Measurements from ENCODE around the gene TKTL1. TPM values are rescaled to one million over a fixed set of nuclear protein-coding genes. Genes with fewer than 3 reads are reported as not detected.

TKTL1 gene
- total and polyA plus RNA-seq, 2 donors, result 0.43 to 1.3 TPM

DNA sequence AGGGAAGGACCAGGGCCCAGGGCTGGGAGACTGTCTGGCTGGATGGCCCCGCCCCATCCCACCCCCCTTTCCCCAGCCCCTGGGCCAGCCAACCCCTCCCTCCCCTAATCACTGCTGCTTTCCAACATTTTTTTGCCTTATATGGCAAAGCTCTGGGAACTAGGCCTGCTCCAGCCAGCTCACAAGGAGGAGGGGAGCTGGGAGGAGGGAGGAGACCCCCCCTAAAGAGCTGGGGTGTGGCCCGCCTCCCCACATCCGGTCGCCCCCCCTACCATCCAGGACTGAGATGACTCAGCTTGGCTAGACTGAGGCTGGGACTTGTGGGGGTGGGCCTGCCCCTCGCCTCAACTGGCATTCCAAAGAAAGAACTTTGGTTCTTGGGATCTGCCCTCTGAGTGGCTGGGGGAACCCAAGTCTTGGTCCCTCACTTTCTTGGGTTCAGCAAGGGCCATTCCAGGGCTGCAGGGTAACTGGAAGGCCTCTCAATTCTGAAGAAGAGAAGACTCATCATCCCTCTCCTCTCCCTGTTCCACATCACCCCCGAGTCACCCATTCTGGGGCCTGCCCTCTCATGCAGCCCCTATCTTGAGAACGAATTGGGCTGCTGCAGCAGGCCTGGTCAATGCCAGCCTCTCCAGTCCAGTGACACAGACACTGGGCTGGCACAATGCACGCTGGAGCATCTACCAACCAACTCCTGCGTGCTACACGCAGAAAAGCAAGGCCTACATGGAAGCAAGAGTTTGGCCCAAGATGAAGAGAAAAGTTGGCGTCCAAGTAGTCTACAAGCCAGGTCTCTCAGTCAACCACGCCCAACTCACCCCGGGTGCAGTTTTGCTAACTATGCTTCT, 74.1 kb downstream of the TKTL1 start:
- WGBS, result 15% methylated on average over 13 of the region's 13 CpGs
- Histone ChIP-seq H3K4me1 (ENCODE audit: control insufficient read depth in 2 of 2, insufficient read depth in 2 of 2, low read length in 2 of 2) (peaks cover 8 to 47% of the 10 kb centered on the region in 2 donors), H3K27me3 (ENCODE audit: control insufficient read depth in 2 of 2, insufficient read depth in 1 of 2, low read length in 1 of 2) (peaks cover 14 to 32% of the 10 kb centered on the region in 2 donors), H3K36me3 (ENCODE audit: control insufficient read depth in 2 of 2, insufficient read depth in 2 of 2, low read length in 1 of 2) (peaks cover 30 to 32% of the 10 kb centered on the region in 2 donors), H3K27ac (ENCODE audit: low read depth in 1 of 2, low read length in 1 of 2) (peak overlapping the region; percentile 80 to 84), H3K4me3 (ENCODE audit: low read length in 2 of 2) (peak overlapping the region; percentile 63 to 65), H3K9me3 (ENCODE audit: control insufficient read depth in 2 of 2, insufficient read depth in 1 of 2, low read length in 1 of 2) (peaks cover 0 to 38% of the 10 kb centered on the region in 2 donors)
- DNase-seq (ENCODE audit: low read depth in 6 of 9, low spot score in 9 of 9), result peak in 4 of 9 donors; percentile 49 to 71 (median 54)

GRCh38 chrX:154370300-154371016, 74.9 kb downstream of the TKTL1 start:
- under 1% methylated on average over 63 of the region's 63 CpGs for WGBS
- Histone ChIP-seq H3K27ac (ENCODE audit: low read depth in 1 of 2, low read length in 1 of 2) (peak overlapping the region; percentile 74 to 77), H3K4me1 (ENCODE audit: control insufficient read depth in 2 of 2, insufficient read depth in 2 of 2, low read length in 2 of 2) (peaks cover 8 to 47% of the 10 kb centered on the region in 2 donors), H3K27me3 (ENCODE audit: control insufficient read depth in 2 of 2, insufficient read depth in 1 of 2, low read length in 1 of 2) (peaks cover 18 to 40% of the 10 kb centered on the region in 2 donors), H3K4me3 (ENCODE audit: low read length in 2 of 2) (peak overlapping the region; percentile 63 to 65), H3K36me3 (ENCODE audit: control insufficient read depth in 2 of 2, insufficient read depth in 2 of 2, low read length in 1 of 2) (peaks cover 22 to 25% of the 10 kb centered on the region in 2 donors), H3K9me3 (ENCODE audit: control insufficient read depth in 2 of 2, insufficient read depth in 1 of 2, low read length in 1 of 2) (peaks cover 0 to 34% of the 10 kb centered on the region in 2 donors)
- peak in 1 of 9 donors; percentile 37 for DNase-seq (ENCODE audit: low read depth in 6 of 9, low spot score in 9 of 9)

DNA sequence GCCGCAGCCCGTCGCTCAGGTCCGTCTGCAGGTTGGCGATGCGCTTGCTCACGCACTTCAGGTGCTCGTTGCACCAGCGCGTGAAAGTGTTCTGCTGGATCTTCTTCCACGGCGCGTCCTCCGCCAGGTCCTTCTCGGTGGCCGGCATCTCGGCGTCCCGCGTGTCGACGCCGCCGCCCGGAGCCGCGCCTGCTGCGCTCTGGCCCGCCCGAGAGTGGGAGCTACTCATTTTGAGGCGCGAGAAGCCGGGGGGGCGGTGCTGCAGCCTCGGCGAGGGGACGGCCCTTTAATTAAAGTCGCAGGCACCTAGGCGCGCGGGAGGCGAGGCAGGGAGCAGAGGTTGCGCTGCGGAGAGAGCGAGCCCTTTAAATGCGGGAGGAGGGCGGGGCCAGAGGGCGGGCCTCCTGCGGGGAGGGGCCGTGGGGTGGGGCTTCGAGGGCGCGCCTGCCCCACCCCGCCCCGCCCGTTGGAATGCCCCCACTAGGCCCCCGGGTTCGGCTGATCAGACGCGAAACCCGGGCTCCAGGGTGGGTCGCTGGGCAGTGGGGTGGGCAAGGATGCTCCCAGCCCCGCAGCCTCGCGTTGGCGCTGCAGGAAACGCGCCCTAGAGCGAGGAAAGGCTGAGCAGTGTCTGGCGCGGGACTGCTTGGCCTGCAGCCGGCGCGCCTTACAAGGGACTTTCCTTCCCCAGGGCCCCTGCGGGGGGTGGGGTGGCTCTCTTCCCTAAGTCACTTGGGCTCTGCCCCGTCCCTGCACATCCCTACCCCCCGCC, 75.6 kb downstream of the TKTL1 start:
- Histone ChIP-seq H3K27me3 (ENCODE audit: control insufficient read depth in 2 of 2, insufficient read depth in 1 of 2, low read length in 1 of 2) (peaks cover 18 to 42% of the 10 kb centered on the region in 2 donors), H3K4me3 (ENCODE audit: low read length in 2 of 2) (peak overlapping the region; percentile 63 to 65), H3K27ac (ENCODE audit: low read depth in 1 of 2, low read length in 1 of 2) (peak overlapping the region; percentile 42 to 53), H3K36me3 (ENCODE audit: control insufficient read depth in 2 of 2, insufficient read depth in 2 of 2, low read length in 1 of 2) (peaks cover 15 to 19% of the 10 kb centered on the region in 2 donors), H3K9me3 (ENCODE audit: control insufficient read depth in 2 of 2, insufficient read depth in 1 of 2, low read length in 1 of 2) (peaks cover 0 to 34% of the 10 kb centered on the region in 2 donors), H3K4me1 (ENCODE audit: control insufficient read depth in 2 of 2, insufficient read depth in 2 of 2, low read length in 2 of 2) (peaks cover 8 to 47% of the 10 kb centered on the region in 2 donors)
- peak in 8 of 9 donors; percentile 59 to 94 (median 84) for DNase-seq (ENCODE audit: low read depth in 6 of 9, low spot score in 9 of 9)
- under 1% methylated on average over 77 of the region's 77 CpGs for WGBS

DNA sequence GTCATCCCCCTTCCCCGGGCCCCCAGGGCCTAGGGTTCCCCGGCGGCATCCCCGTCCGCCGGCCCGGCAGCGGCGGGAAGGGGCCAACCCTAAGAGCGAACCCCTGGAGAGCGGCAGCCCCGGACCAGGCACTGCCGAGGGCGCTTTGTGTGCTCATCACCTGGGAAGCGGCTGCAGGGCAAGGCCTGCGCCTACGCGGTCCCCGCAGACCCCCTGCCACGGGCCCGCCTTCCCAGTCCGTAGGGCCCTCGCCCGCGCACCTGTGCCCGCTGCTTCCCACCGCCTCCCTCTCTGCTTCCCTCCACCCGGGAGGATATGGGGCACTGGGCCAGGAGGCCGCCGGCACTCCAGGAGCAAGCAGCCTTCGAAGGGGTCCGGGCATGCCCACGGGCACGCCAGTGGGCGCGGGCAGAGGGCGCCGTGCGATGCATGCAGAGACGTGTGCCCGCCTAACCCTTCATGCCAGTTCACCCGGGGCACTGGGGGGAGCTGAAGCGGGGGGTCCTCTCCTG, 76.2 kb downstream of the TKTL1 start:
- peaks cover 0 to 34% of the 10 kb centered on the region in 2 donors for H3K9me3 ChIP-seq (ENCODE audit: control insufficient read depth in 2 of 2, insufficient read depth in 1 of 2, low read length in 1 of 2)
- WGBS, result 12% methylated on average over 43 of the region's 43 CpGs
- peaks cover 8 to 13% of the 10 kb centered on the region in 2 donors for H3K36me3 ChIP-seq (ENCODE audit: control insufficient read depth in 2 of 2, insufficient read depth in 2 of 2, low read length in 1 of 2)
- peaks cover 18 to 44% of the 10 kb centered on the region in 2 donors for H3K27me3 ChIP-seq (ENCODE audit: control insufficient read depth in 2 of 2, insufficient read depth in 1 of 2, low read length in 1 of 2)
- peaks cover 8 to 48% of the 10 kb centered on the region in 2 donors for H3K4me1 ChIP-seq (ENCODE audit: control insufficient read depth in 2 of 2, insufficient read depth in 2 of 2, low read length in 2 of 2)
- peak overlapping the region; percentile 18 to 26 for H3K27ac ChIP-seq (ENCODE audit: low read depth in 1 of 2, low read length in 1 of 2)
- DNase-seq (ENCODE audit: low read depth in 6 of 9, low spot score in 9 of 9), result no peak
- H3K4me3 ChIP-seq (ENCODE audit: low read length in 2 of 2), result peak overlapping the region; percentile 35 to 63

DNA sequence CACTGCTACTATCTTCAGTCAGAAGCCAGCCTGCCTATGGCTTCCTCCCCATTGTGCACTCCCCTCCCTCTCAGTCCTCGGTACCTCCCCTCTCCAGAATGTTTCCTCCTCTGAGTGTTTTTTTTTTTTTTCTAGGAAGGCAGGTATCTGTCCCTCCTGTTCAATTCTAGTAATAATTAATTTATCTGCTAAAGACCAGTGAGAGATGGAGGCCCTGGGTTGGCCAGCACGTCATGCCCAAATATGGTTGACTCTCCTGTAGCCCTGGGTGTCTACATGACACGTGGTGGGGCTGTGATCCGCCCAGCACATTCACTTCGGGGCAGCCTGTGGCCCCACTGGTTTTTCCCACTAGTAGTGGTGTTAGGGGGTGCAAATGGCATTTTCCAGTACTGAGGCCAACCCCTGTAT, 77.0 kb downstream of the TKTL1 start:
- H3K27ac ChIP-seq (ENCODE audit: low read depth in 1 of 2, low read length in 1 of 2), result no peak overlapping the region
- peaks cover 8 to 56% of the 10 kb centered on the region in 2 donors for H3K4me1 ChIP-seq (ENCODE audit: control insufficient read depth in 2 of 2, insufficient read depth in 2 of 2, low read length in 2 of 2)
- H3K4me3 ChIP-seq (ENCODE audit: low read length in 2 of 2), result no peak overlapping the region

DNA sequence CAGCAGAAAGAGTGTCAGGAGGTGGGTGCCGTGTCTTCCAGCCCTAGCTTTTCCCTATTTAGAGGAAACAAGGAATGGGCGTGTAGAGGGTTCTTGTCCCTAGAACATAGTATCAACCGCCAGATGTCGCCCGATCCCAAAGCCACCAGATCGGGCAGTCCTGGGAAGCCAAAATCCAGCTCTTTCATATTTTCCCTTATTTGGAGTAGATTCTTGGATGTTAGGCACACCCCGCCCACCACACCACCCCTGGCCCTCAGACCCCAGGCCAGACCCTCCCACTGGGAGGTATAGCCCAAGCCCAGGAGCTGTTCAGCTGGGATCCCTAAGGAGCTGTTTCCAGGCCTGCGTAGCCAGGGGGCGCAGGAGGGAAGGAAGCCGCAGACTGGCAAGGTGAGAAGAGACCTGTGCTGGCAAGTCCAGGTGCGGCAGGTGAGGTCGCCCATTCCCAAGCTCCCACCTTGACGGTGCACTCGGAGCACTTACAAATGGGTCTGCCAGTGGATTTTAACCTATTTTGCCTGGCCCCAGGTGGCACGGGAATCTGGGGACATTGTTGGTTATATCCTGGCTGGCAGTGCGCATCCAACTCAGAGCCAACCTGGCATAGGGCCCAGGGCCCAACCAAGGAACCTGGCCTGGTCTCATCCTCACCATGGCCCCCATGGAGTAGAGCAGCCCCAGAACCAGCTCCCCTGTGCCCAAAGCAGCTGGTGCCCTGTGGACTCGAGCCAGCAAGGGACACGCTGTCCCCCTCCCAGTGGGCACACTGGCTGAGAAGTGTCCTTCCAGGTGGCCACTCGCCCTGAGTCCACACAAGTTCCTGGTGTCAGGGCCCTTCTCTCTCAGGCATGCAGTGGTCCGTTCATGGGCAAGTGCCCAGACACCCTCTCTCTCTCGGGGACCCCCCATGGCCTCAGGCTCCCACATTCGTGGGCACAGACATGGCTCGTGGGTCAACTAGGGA, 78.0 kb downstream of the TKTL1 start:
- H3K27ac ChIP-seq (ENCODE audit: low read depth in 1 of 2, low read length in 1 of 2), result no peak overlapping the region
- no peaks in the 10 kb centered on the region for H3K36me3 ChIP-seq (ENCODE audit: control insufficient read depth in 2 of 2, insufficient read depth in 2 of 2, low read length in 1 of 2)
- 19% methylated on average over 23 of the region's 23 CpGs for WGBS
- H3K4me1 ChIP-seq (ENCODE audit: control insufficient read depth in 2 of 2, insufficient read depth in 2 of 2, low read length in 2 of 2), result peaks cover 8 to 53% of the 10 kb centered on the region in 2 donors
- H3K4me3 ChIP-seq (ENCODE audit: low read length in 2 of 2), result peak overlapping the region in 1 of 2 donors; percentile 35
- peaks cover 0 to 34% of the 10 kb centered on the region in 2 donors for H3K9me3 ChIP-seq (ENCODE audit: control insufficient read depth in 2 of 2, insufficient read depth in 1 of 2, low read length in 1 of 2)
- DNase-seq (ENCODE audit: low read depth in 6 of 9, low spot score in 9 of 9), result peak in 2 of 9 donors; percentile 19 to 49
- H3K27me3 ChIP-seq (ENCODE audit: control insufficient read depth in 2 of 2, insufficient read depth in 1 of 2, low read length in 1 of 2), result peaks cover 18 to 44% of the 10 kb centered on the region in 2 donors

More for the DNA sequence above, 77.0 kb downstream of the TKTL1 start:
- peaks cover under 1 to 5% of the 10 kb centered on the region in 2 donors for H3K36me3 ChIP-seq (ENCODE audit: control insufficient read depth in 2 of 2, insufficient read depth in 2 of 2, low read length in 1 of 2)
- DNase-seq (ENCODE audit: low read depth in 6 of 9, low spot score in 9 of 9), result no peak
- H3K27me3 ChIP-seq (ENCODE audit: control insufficient read depth in 2 of 2, insufficient read depth in 1 of 2, low read length in 1 of 2), result peaks cover 18 to 44% of the 10 kb centered on the region in 2 donors
- 47% methylated on average over 5 of the region's 5 CpGs for WGBS
- H3K9me3 ChIP-seq (ENCODE audit: control insufficient read depth in 2 of 2, insufficient read depth in 1 of 2, low read length in 1 of 2), result peaks cover 0 to 28% of the 10 kb centered on the region in 2 donors

- DNase-seq (ENCODE audit: low read depth in 6 of 9, low spot score in 9 of 9), result no peak
- peaks cover 0 to 38% of the 10 kb centered on the region in 2 donors for H3K9me3 ChIP-seq (ENCODE audit: control insufficient read depth in 2 of 2, insufficient read depth in 1 of 2, low read length in 1 of 2)
- no peak within 1 kb of the TSS for H3K27ac ChIP-seq (ENCODE audit: low read depth in 1 of 2, low read length in 1 of 2)
- H3K36me3 ChIP-seq (ENCODE audit: control insufficient read depth in 2 of 2, insufficient read depth in 2 of 2, low read length in 1 of 2), result no peaks in the 10 kb centered on the region
- peaks cover 18 to 44% of the 10 kb centered on the region in 2 donors for H3K27me3 ChIP-seq (ENCODE audit: control insufficient read depth in 2 of 2, insufficient read depth in 1 of 2, low read length in 1 of 2)
- peak within 1 kb of the TSS in 1 of 2 donors; percentile 35 for H3K4me3 ChIP-seq (ENCODE audit: low read length in 2 of 2)
- peaks cover 6 to 44% of the 10 kb centered on the region in 2 donors for H3K4me1 ChIP-seq (ENCODE audit: control insufficient read depth in 2 of 2, insufficient read depth in 2 of 2, low read length in 2 of 2)
- WGBS, result 12% methylated on average over 93 of the region's 95 CpGs
Observed at GRCh38 chrX:154374313-154375155, 78.9 kb downstream of the TKTL1 start, which contains the start of gene FLNA. FLNA (minus strand) TSS chrX:154374634; CDS start chrX:154371245, 3,389 bp downstream.
